Measurements from ENCODE around the gene CHL1.

CHL1 gene

DNA sequence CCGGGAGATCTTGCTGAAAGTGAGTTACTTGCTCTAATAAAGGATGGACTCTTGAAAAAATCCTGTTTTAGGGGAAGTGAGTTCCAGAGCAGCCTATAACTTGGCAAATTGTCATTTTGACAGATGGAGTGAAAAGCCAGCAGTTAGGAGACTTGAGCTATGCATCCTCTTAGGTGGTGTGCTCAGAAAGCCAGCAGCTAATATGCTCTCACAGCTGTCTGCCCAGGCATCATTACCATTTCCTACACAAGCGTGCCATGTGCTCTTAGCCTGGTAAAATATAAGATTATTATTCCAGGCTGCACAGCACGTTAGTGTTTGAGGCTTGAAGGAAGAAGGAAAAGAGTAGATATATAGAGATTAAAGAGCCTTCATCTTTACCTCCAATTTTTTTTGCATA is 151.0 kb downstream of the CHL1 start:
- TF ChIP-seq, protein P1, sequence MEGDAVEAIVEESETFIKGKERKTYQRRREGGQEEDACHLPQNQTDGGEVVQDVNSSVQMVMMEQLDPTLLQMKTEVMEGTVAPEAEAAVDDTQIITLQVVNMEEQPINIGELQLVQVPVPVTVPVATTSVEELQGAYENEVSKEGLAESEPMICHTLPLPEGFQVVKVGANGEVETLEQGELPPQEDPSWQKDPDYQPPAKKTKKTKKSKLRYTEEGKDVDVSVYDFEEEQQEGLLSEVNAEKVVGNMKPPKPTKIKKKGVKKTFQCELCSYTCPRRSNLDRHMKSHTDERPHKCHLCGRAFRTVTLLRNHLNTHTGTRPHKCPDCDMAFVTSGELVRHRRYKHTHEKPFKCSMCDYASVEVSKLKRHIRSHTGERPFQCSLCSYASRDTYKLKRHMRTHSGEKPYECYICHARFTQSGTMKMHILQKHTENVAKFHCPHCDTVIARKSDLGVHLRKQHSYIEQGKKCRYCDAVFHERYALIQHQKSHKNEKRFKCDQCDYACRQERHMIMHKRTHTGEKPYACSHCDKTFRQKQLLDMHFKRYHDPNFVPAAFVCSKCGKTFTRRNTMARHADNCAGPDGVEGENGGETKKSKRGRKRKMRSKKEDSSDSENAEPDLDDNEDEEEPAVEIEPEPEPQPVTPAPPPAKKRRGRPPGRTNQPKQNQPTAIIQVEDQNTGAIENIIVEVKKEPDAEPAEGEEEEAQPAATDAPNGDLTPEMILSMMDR (conservative IDR thresholded peaks at IDR 0.05; ENCODE audit: low read depth, low read length), result no peak
- no peak overlapping the region for H3K4me3 ChIP-seq (ENCODE audit: low read length)
- DNase-seq (ENCODE audit: low read depth), result no peak

DNA sequence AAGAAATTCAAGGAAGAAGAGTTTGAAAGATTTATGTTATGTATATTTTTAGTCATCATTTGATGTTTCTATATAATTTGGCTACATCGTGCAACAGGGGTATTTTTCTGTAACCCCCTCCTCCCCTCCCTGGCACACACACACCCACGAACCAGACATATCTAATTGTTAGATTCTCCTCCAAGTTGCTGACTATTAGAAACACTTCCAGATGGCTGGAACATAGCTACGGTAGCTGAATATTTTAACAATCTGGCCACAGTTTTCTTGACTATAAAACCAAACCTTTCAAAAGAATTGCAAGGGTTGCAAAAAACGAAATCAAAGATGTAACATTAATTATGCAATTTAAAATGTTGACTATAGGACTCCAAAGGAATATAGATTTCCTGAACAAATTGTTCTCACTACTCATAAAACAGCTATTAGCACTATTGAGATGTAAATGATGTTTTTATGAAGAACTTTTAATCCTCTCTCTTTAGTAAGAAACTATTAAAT is 154.4 kb downstream of the CHL1 start:
- TF ChIP-seq, protein P1 (conservative IDR thresholded peaks at IDR 0.05; ENCODE audit: low read depth, low read length), result no peak
- DNase-seq (ENCODE audit: low read depth), result no peak
- no peak overlapping the region for H3K4me3 ChIP-seq (ENCODE audit: low read length)

DNA sequence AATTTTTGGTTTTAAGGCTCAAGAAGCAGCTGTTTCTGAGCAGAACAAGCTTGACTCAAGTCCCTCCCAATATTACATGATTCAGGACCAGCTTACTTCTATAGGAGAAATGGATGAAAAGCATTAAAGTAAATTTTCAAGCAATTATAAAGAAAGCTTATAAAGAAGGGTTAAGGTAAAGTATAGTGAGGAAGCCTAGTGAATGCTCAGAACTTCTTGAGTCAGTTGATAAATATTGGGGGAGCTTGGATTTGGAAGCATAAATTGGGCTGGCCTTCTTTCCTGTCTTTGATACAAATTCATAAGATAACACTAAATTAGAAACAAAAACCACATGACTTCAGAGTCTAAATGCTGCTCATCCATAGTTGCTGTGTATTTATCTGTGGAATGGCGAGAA is 156.0 kb downstream of the CHL1 start:
- no peak overlapping the region for H3K4me3 ChIP-seq (ENCODE audit: low read length)
- DNase-seq (ENCODE audit: low read depth), result no peak
- TF ChIP-seq, protein P1 (conservative IDR thresholded peaks at IDR 0.05; ENCODE audit: low read depth, low read length), result no peak

DNA sequence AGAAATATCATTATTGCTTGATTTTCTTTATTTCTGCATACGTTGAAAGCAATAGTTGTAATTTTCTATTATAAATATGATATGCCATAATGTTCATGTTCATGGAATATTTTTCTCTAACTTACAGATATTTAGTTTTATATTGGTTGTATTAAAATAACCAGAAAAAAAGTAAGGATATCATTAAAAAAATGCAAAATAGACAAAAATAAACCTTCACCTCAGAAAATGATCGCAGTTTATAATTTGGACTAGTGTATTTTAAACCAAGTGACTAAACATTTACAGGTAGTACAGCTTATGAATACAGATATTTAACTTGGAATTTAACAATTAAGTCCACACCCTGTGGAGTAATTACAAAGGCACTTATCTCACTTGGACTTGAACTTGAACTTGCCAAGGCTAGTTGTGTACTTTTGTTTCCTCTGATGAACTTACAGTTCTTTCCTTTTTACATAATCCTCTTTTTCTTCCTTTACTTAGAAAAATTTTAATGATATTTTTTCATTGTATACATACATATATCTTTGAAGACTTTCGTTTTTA is 156.7 kb downstream of the CHL1 start:
- DNase-seq (ENCODE audit: low read depth), result no peak
- no peak overlapping the region for H3K4me3 ChIP-seq (ENCODE audit: low read length)
- TF ChIP-seq, protein P1 (conservative IDR thresholded peaks at IDR 0.05; ENCODE audit: low read depth, low read length), result no peak

DNA sequence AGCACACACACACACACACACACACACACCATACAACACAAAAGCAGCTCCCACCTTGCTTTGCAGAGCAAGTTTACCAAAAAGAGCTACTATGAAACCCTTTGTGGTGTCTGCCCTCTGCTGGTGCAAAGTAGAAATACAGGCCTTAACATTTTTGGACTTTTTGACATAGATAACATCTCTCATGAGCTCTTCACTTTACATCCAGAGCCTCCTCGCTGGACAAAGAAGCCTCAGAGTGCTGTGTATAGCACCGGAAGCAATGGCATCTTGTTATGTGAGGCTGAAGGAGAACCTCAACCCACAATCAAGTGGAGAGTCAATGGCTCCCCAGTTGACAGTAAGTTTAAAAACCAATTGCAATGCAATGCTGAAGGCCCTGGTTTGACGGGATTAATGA is 157.9 kb downstream of the CHL1 start:
- H3K4me3 ChIP-seq (ENCODE audit: low read length), result no peak overlapping the region
- TF ChIP-seq, protein P1 (conservative IDR thresholded peaks at IDR 0.05; ENCODE audit: low read depth, low read length), result peak; percentile 82
- DNase-seq (ENCODE audit: low read depth), result no peak

DNA sequence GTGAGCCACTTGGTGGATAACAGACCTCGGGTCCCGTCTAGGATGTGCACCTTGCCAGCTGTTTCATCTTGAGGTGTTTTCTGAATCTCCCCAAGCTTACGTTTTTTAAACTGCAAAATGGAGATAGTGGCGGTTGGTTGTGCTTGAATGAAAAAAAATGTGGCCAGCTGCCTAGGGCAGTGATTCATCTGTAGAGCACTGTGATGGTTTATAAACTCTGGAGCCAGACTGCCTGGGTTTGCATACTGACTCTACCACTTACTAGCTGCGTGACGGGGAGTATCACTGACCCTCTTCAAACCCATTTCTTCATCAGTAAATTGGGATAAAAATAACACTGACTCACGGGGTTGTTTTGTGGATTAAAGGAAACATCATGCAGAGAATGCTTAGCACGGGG is 159.1 kb downstream of the CHL1 start:
- TF ChIP-seq, protein P1 (conservative IDR thresholded peaks at IDR 0.05; ENCODE audit: low read depth, low read length), result no peak
- DNase-seq (ENCODE audit: low read depth), result no peak
- no peak overlapping the region for H3K4me3 ChIP-seq (ENCODE audit: low read length)

DNA sequence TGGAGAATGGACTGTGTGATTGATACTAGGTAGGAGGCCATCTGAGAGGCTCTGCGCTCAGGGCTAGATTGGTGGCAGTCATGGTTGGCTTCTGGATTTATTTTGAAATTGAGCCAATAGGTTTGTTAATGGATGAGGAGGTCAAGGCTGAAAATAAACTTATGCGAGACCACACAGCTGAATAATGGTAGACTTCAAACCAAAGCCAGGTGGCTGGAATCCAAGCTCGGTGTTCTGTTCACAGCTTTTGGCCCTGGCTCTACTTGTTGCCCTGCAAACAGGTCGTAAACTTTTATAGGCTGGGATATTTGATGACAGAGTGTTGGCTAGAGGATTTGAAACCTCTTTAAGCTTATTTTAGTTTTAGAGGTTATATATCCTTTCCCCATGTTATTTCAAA is 160.4 kb downstream of the CHL1 start:
- no peak for DNase-seq (ENCODE audit: low read depth)
- TF ChIP-seq, protein P1 (conservative IDR thresholded peaks at IDR 0.05; ENCODE audit: low read depth, low read length), result no peak
- no peak overlapping the region for H3K4me3 ChIP-seq (ENCODE audit: low read length)
